Parathyroid adenoma (tissue), 2 donors: ENCODE data around the gene FBXO40.

Source experiments
- H2AFZ ChIP-seq: fragments of 300-600 bp; sonication (generic); one replicate; pipeline ENCODE4 v1.7.0; 2017; ENCODE audit warnings: antibody characterized with exemption, mild to moderate bottlenecking
- H3K27ac ChIP-seq: fragments of 300-600 bp; sonication (generic); one replicate; pipeline ENCODE4 v1.7.0; 2017
- H3K27me3 ChIP-seq: fragments of 300-600 bp; sonication (generic); one replicate; pipeline ENCODE4 v1.7.0; 2017; ENCODE audit warnings: low read length; ENCODE audit not compliant: control insufficient read depth, insufficient read depth
- H3K36me3 ChIP-seq: fragments of 300-600 bp; sonication (generic); one replicate; pipeline ENCODE4 v1.7.0; 2017; ENCODE audit warnings: low read length; ENCODE audit not compliant: control insufficient read depth, insufficient read depth
- H3K4me1 ChIP-seq: fragments of 300-600 bp; sonication (generic); one replicate; pipeline ENCODE4 v1.7.0; 2017; ENCODE audit warnings: control low read depth
- H3K4me2 ChIP-seq: fragments of 300-600 bp; sonication (generic); one replicate; pipeline ENCODE4 v1.7.0; 2017; ENCODE audit warnings: low read length
- H3K4me3 ChIP-seq: fragments of 300-600 bp; sonication (generic); one replicate; pipeline ENCODE4 v1.7.0; 2017; ENCODE audit warnings: low read depth, low read length
- H3K79me2 ChIP-seq: fragments of 300-600 bp; sonication (generic); one replicate; pipeline ENCODE4 v1.7.0; 2017; ENCODE audit warnings: control low read depth
- H3K9ac ChIP-seq: fragments of 300-600 bp; sonication (generic); one replicate; pipeline ENCODE4 v1.7.0; 2017; ENCODE audit warnings: mild to moderate bottlenecking
- H3K9me3 ChIP-seq: fragments of 300-600 bp; sonication (generic); one replicate; pipeline ENCODE4 v1.7.0; 2017; ENCODE audit warnings: low read length; ENCODE audit not compliant: control insufficient read depth
- CTCF ChIP-seq: fragments of 300-600 bp; sonication (generic); IDR thresholded peaks from one replicate; pipeline ENCODE4 v1.7.0; 2017; ENCODE audit warnings: antibody characterized with exemption, mild to moderate bottlenecking
- donor health status: primary hyperparathyroidism.

FBXO40 gene

GRCh38 chr3:121606106-121606505 lies 12.9 kb downstream of the FBXO40 start:
- no peak for TF ChIP-seq CTCF
- Histone ChIP-seq H3K4me3 (no peak overlapping the region), H3K79me2 (no peaks in the 10 kb centered on the region), H3K27ac (no peak overlapping the region), H3K4me1 (peaks cover 19% of the 10 kb centered on the region), H3K27me3 (no peaks in the 10 kb centered on the region), H3K9ac (no peak overlapping the region), H3K4me2 (no peak overlapping the region), H2AFZ (no peak overlapping the region), H3K36me3 (no peaks in the 10 kb centered on the region), H3K9me3 (no peaks in the 10 kb centered on the region)

DNA sequence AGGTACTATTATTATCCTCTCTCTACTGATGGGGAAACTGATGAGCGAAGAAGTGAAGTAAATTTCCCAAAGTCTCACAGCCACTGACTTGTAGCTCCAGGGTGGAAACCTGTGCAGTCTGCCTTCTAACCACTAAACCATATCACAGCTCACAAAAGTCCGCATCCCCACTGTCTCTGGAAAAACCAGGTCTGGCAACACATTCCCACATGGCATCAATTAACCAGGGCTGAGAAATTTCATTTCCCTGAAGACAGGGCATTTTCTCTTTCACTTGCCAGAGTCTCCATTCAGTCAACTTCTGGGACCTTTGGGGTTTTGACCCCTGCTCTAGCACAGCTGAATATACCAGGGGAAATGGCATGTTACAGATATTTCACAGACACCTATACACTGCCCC lies 26.5 kb downstream of the FBXO40 start:
- no peak overlapping the region for H3K4me3 ChIP-seq
- TF ChIP-seq CTCF, result no peak
- no peak overlapping the region for H3K9ac ChIP-seq
- no peaks in the 10 kb centered on the region for H3K79me2 ChIP-seq
- H3K9me3 ChIP-seq, result no peaks in the 10 kb centered on the region
- H3K27me3 ChIP-seq, result no peaks in the 10 kb centered on the region
- H3K27ac ChIP-seq, result no peak overlapping the region
- no peaks in the 10 kb centered on the region for H3K36me3 ChIP-seq
- H3K4me2 ChIP-seq, result no peak overlapping the region
- no peak overlapping the region for H2AFZ ChIP-seq
- H3K4me1 ChIP-seq, result no peaks in the 10 kb centered on the region

DNA sequence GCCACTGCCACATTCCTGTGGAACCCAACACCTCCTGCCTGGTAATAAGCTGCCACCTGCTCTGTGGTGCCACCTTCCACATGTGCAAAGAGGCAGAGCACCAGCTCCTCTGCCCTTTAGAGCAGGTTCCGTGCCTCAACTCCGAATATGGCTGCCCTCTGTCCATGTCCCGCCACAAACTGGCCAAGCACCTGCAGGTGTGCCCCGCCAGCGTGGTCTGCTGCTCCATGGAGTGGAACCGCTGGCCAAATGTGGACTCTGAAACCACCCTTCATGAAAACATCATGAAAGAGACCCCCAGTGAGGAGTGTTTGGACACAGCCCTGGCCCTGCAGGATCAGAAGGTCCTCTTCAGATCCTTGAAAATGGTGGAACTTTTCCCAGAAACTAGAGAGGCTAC lies 28.3 kb downstream of the FBXO40 start:
- Histone ChIP-seq H3K27me3 (no peaks in the 10 kb centered on the region), H3K36me3 (no peaks in the 10 kb centered on the region), H3K27ac (no peak overlapping the region), H3K4me1 (no peaks in the 10 kb centered on the region), H3K9me3 (no peaks in the 10 kb centered on the region), H3K9ac (no peak overlapping the region), H3K79me2 (no peaks in the 10 kb centered on the region), H3K4me3 (no peak overlapping the region), H3K4me2 (no peak overlapping the region), H2AFZ (no peak overlapping the region)
- TF ChIP-seq CTCF, result no peak

- Histone ChIP-seq H3K4me3 (no peak overlapping the region), H3K9ac (no peak overlapping the region), H3K4me1 (no peaks in the 10 kb centered on the region), H3K27ac (no peak overlapping the region), H3K9me3 (no peaks in the 10 kb centered on the region), H3K79me2 (no peaks in the 10 kb centered on the region), H3K36me3 (no peaks in the 10 kb centered on the region), H3K4me2 (no peak overlapping the region), H3K27me3 (no peaks in the 10 kb centered on the region), H2AFZ (no peak overlapping the region)
- no peak for TF ChIP-seq CTCF
Observed at GRCh38 chr3:121624147-121624899, 31.1 kb downstream of the FBXO40 start.

- Histone ChIP-seq H3K27ac (no peak overlapping the region), H3K9ac (no peak overlapping the region), H3K79me2 (no peaks in the 10 kb centered on the region), H3K27me3 (no peaks in the 10 kb centered on the region), H2AFZ (no peak overlapping the region), H3K4me1 (no peaks in the 10 kb centered on the region), H3K9me3 (no peaks in the 10 kb centered on the region), H3K4me3 (no peak overlapping the region), H3K36me3 (no peaks in the 10 kb centered on the region), H3K4me2 (no peak overlapping the region)
- no peak for TF ChIP-seq CTCF
Observed at GRCh38 chr3:121626495-121626894, 33.3 kb downstream of the FBXO40 start.
